Hepatocyte (in vitro differentiated cells): ENCODE results near the gene MKNK2. TPM values are rescaled to one million over a fixed set of nuclear protein-coding genes. Genes with fewer than 3 reads are reported as not detected.

Source experiments
- DNase-seq: peaks from one replicate; pipeline ENCODE4 v3.0.0-alpha.2; 2016; ENCODE audit warnings: low spot score
- H2AFZ ChIP-seq: fragments of 200-600 bp; sonication (generic); 2 replicates; pipeline ENCODE4 v1.6.0; 2016; ENCODE audit warnings: antibody characterized with exemption, mild to moderate bottlenecking
- H3K27ac ChIP-seq: fragments of 200-600 bp; sonication (generic); 2 replicates; pipeline ENCODE4 v1.5.1; 2016; ENCODE audit warnings: mild to moderate bottlenecking
- H3K27me3 ChIP-seq: fragments of 200-600 bp; sonication (generic); 2 replicates; pipeline ENCODE4 v1.6.1; 2016
- H3K36me3 ChIP-seq: fragments of 200-600 bp; sonication (generic); replicated peaks from 2 replicates; pipeline ENCODE4 v1.5.1; 2016; ENCODE audit warnings: low read depth; ENCODE audit not compliant: insufficient read depth
- H3K4me1 ChIP-seq: fragments of 200-600 bp; sonication (generic); 2 replicates; pipeline ENCODE4 v1.5.1; 2016; ENCODE audit warnings: mild to moderate bottlenecking, moderate library complexity; ENCODE audit not compliant: insufficient read depth
- H3K4me2 ChIP-seq: fragments of 200-600 bp; sonication (generic); 2 replicates; pipeline ENCODE4 v1.6.0; 2016
- H3K4me3 ChIP-seq: fragments of 200-600 bp; sonication (generic); 2 replicates; pipeline ENCODE4 v1.5.1; 2016; ENCODE audit warnings: mild to moderate bottlenecking
- H3K79me2 ChIP-seq: fragments of 200-600 bp; sonication (generic); 2 replicates; pipeline ENCODE4 v1.6.0; 2017; ENCODE audit warnings: mild to moderate bottlenecking
- H3K9me2 ChIP-seq: fragments of 200-600 bp; sonication (generic); replicated peaks from 2 replicates; pipeline ENCODE4 v1.6.0; 2017; ENCODE audit warnings: mild to moderate bottlenecking; ENCODE audit not compliant: insufficient read depth
- H3K9me3 ChIP-seq: fragments of 200-600 bp; sonication (generic); 2 replicates; pipeline ENCODE4 v1.5.1; 2016; ENCODE audit warnings: low read depth, mild to moderate bottlenecking
- H4K20me1 ChIP-seq: fragments of 200-600 bp; sonication (generic); 2 replicates; pipeline ENCODE4 v1.6.0; 2016; ENCODE audit warnings: mild to moderate bottlenecking; ENCODE audit not compliant: insufficient read depth, poor library complexity, severe bottlenecking
- CTCF ChIP-seq: fragments of 200-600 bp; sonication (generic); IDR thresholded peaks from 2 replicates; pipeline ENCODE4 v1.5.1; 2016; ENCODE audit warnings: antibody characterized with exemption, mild to moderate bottlenecking; ENCODE audit not compliant: poor library complexity
- EZH2 ChIP-seq: fragments of 200-600 bp; sonication (generic); IDR thresholded peaks from 2 replicates; pipeline ENCODE4 v1.6.1; 2016; ENCODE audit warnings: antibody characterized with exemption, mild to moderate bottlenecking, borderline replicate concordance
- EZH2phosphoT487 ChIP-seq: fragments of 200-600 bp; sonication (generic); IDR thresholded peaks from one replicate; pipeline ENCODE4 v1.6.1; 2018; ENCODE audit warnings: antibody characterized with exemption, mild to moderate bottlenecking, low read depth, moderate library complexity; ENCODE audit not compliant: unreplicated experiment, severe bottlenecking
- WGBS: methylation state at CpG from one replicate; pipeline ENCODE4 v1.1.6; 2016; ENCODE audit warnings: low lambda C conversion rate; ENCODE audit errors: missing lambda C conversion rate; 5-methylcytosine and 5-hydroxymethylcytosine counted together
- polyA plus RNA-seq: library from polyadenylated mRNA; unstranded; fragments of >200 nt; fragmentation: Nextera tagmentation; extraction: Ambion mirVana; gene quantifications from 2 replicates; pipeline ENCODE4 v1.2.1, GENCODE V29; 2016
- total RNA-seq: library from RNA; depleted of rRNA; stranded (reverse); fragments of >200 nt; gene quantifications from 2 replicates; pipeline ENCODE4 v1.2.3, GENCODE V29; 2014

MKNK2 gene
- total and polyA plus RNA-seq, 2 experiments from 2014 or later = 90.4 to 136 TPM

- WGBS = 96% methylated on average over 7 of the region's 7 CpGs
- no peak overlapping the region for H3K4me3 ChIP-seq
- H3K27me3 ChIP-seq = no peaks in the 10 kb centered on the region
- no peak overlapping the region for H3K27ac ChIP-seq
- H3K4me2 ChIP-seq = no peak overlapping the region
- H3K4me1 ChIP-seq = no peaks in the 10 kb centered on the region
- H2AFZ ChIP-seq = no peak overlapping the region
- no peaks in the 10 kb centered on the region for H3K36me3 ChIP-seq
- no peaks in the 10 kb centered on the region for H3K9me3 ChIP-seq
- no peaks in the 10 kb centered on the region for H4K20me1 ChIP-seq
- H3K79me2 ChIP-seq = peaks cover 4% of the 10 kb centered on the region
- H3K9me2 ChIP-seq = no peaks in the 10 kb centered on the region
- TF ChIP-seq CTCF (no peak), EZH2 (no peak), EZH2phosphoT487 (no peak)
- DNase-seq = no peak
Measured at GRCh38 chr19:2077398-2077797, 26.4 kb upstream of the MKNK2 start.

GRCh38 chr19:2076526-2076944 lies 25.5 kb upstream of the MKNK2 start:
- H3K4me2 ChIP-seq = no peak overlapping the region
- no peak overlapping the region for H3K27ac ChIP-seq
- TF ChIP-seq CTCF = no peak
- TF ChIP-seq EZH2 = no peak
- TF ChIP-seq EZH2phosphoT487 = no peak
- 98% methylated on average over 31 of the region's 32 CpGs for WGBS
- H3K9me2 ChIP-seq = no peaks in the 10 kb centered on the region
- H3K36me3 ChIP-seq = no peaks in the 10 kb centered on the region
- no peaks in the 10 kb centered on the region for H3K79me2 ChIP-seq
- no peaks in the 10 kb centered on the region for H3K27me3 ChIP-seq
- no peak for DNase-seq
- no peak overlapping the region for H2AFZ ChIP-seq
- no peaks in the 10 kb centered on the region for H4K20me1 ChIP-seq
- no peak overlapping the region for H3K4me3 ChIP-seq
- no peaks in the 10 kb centered on the region for H3K9me3 ChIP-seq
- no peaks in the 10 kb centered on the region for H3K4me1 ChIP-seq

- no peak for DNase-seq
- 97% methylated on average over 31 of the region's 32 CpGs for WGBS
- Histone ChIP-seq H3K4me1 (no peaks in the 10 kb centered on the region), H3K36me3 (no peaks in the 10 kb centered on the region), H3K4me2 (no peak overlapping the region), H2AFZ (no peak overlapping the region), H3K4me3 (no peak overlapping the region), H3K9me3 (no peaks in the 10 kb centered on the region), H4K20me1 (no peaks in the 10 kb centered on the region), H3K9me2 (no peaks in the 10 kb centered on the region), H3K27ac (no peak overlapping the region), H3K27me3 (no peaks in the 10 kb centered on the region), H3K79me2 (no peaks in the 10 kb centered on the region)
- TF ChIP-seq EZH2phosphoT487 = no peak
- no peak for TF ChIP-seq CTCF
- TF ChIP-seq EZH2 = no peak
Measured at GRCh38 chr19:2072757-2073551, 21.9 kb upstream of the MKNK2 start.
